IMR-90 (cell line): ENCODE results near the gene NKD1. TPM values are rescaled to one million over a fixed set of nuclear protein-coding genes. Genes with fewer than 3 reads are reported as not detected.

Experiments used
- ATAC-seq: fragments of 200-7000 bp; cut with Tn5 transposase; 2 replicates; pipeline ENCODE4 v1.9.1; 2020; ENCODE audit warnings: low read depth, mild to moderate bottlenecking, moderate library complexity
- BruUV-seq: library from RNA; stranded (reverse); fragments of 400-500 nt; replicated peaks from 2 replicates; lab custom pipeline; 2021; lab: Mats Ljungman, UMichigan
- CTCF ChIA-PET: fragments of 300-600 bp; formaldehyde crosslinking; extraction: SDS; loops from one replicate; lab custom pipeline; 2021; ENCODE audit warnings: antibody characterized with exemption; lab: Yijun Ruan, JAX
- POLR2A ChIA-PET: fragments of 300-600 bp; sonication (Branson Sonifier 250); formaldehyde crosslinking; loops from one replicate; lab custom pipeline; 2022; ENCODE audit warnings: antibody characterized with exemption; ENCODE audit not compliant: unreplicated experiment; lab: Charles Lee
- DNase-seq: peaks from one replicate; pipeline ENCODE4 v3.0.0; 2013
- H2AFZ ChIP-seq: replicated peaks from 2 replicates; pipeline ENCODE3; 2013; ENCODE audit warnings: low read length, mild to moderate bottlenecking; ENCODE audit not compliant: poor library complexity
- H2AK5ac ChIP-seq: 2 replicates; pipeline ENCODE4 v1.6.1; 2013; ENCODE audit warnings: low read depth, low read length, inconsistent platforms
- H2AK9ac ChIP-seq: replicated peaks from 2 replicates; pipeline ENCODE3; 2013; ENCODE audit warnings: mild to moderate bottlenecking, low read depth, low read length, moderate library complexity; ENCODE audit not compliant: poor library complexity
- H2BK120ac ChIP-seq: 2 replicates; pipeline ENCODE4 v1.6.1; 2013; ENCODE audit warnings: low read depth, low read length, inconsistent platforms
- H2BK15ac ChIP-seq: 3 replicates; pipeline ENCODE4 v1.6.1; 2013; ENCODE audit warnings: low read depth, low read length, inconsistent platforms
- H2BK20ac ChIP-seq: 2 replicates; pipeline ENCODE4 v1.6.1; 2013; ENCODE audit warnings: low read depth, mild to moderate bottlenecking, inconsistent platforms, low read length, moderate library complexity
- H2BK5ac ChIP-seq: 2 replicates; pipeline ENCODE4 v1.6.1; 2013; ENCODE audit warnings: mild to moderate bottlenecking, low read depth, low read length, inconsistent platforms; ENCODE audit not compliant: poor library complexity, severe bottlenecking
- H3K14ac ChIP-seq: replicated peaks from 2 replicates; pipeline ENCODE4 v1.6.1; 2013; ENCODE audit warnings: low read depth, low read length, inconsistent platforms
- H3K18ac ChIP-seq: 2 replicates; pipeline ENCODE4 v1.6.1; 2013; ENCODE audit warnings: low read depth, low read length, control low read depth
- H3K23ac ChIP-seq: 2 replicates; pipeline ENCODE4 v1.6.1; 2013; ENCODE audit warnings: low read depth, low read length, inconsistent platforms
- H3K27ac ChIP-seq: 2 replicates; pipeline ENCODE4 v1.5.1; 2013; ENCODE audit warnings: mild to moderate bottlenecking, control low read depth, low read length; ENCODE audit not compliant: insufficient read depth
- H3K27me3 ChIP-seq: 2 replicates; pipeline ENCODE4 v1.6.1; 2013; ENCODE audit warnings: low read length; ENCODE audit not compliant: control insufficient read depth, insufficient read depth
- H3K36me3 ChIP-seq: 2 replicates; pipeline ENCODE4 v1.6.1; 2013; ENCODE audit warnings: low read length, mixed read lengths; ENCODE audit not compliant: control insufficient read depth, insufficient read depth
- H3K4ac ChIP-seq: 2 replicates; pipeline ENCODE4 v1.6.1; 2013; ENCODE audit warnings: low read depth, low read length, inconsistent platforms
- H3K4me1 ChIP-seq: 2 replicates; pipeline ENCODE4 v1.6.1; 2013; ENCODE audit warnings: low read length, mixed read lengths; ENCODE audit not compliant: control insufficient read depth, insufficient read depth
- H3K4me2 ChIP-seq: 2 replicates; pipeline ENCODE4 v1.6.1; 2013; ENCODE audit warnings: low read depth, mild to moderate bottlenecking, control low read depth, low read length, moderate library complexity
- H3K4me3 ChIP-seq: 2 replicates; pipeline ENCODE4 v1.5.1; 2013; ENCODE audit warnings: low read depth, mild to moderate bottlenecking, control low read depth, low read length, moderate library complexity; ENCODE audit not compliant: insufficient read depth
- H3K56ac ChIP-seq: 2 replicates; pipeline ENCODE4 v1.6.1; 2013; ENCODE audit warnings: low read length, inconsistent platforms; ENCODE audit not compliant: insufficient read depth; ENCODE audit errors: extremely low read depth
- H3K79me1 ChIP-seq, 2 experiments: 2 replicates each; pipeline ENCODE4 v1.6.1; 2013; ENCODE audit warnings: low read length in 2 of 2, inconsistent platforms in 1 of 2, low read depth in 1 of 2
- H3K9ac ChIP-seq: 2 replicates; pipeline ENCODE4 v1.6.1; 2013; ENCODE audit warnings: low read depth, low read length, control low read depth
- H3K9me1 ChIP-seq: 2 replicates; pipeline ENCODE4 v1.6.1; 2013; ENCODE audit warnings: low read length, inconsistent platforms; ENCODE audit not compliant: insufficient read depth
- H3K9me3 ChIP-seq: 2 replicates; pipeline ENCODE4 v1.6.1; 2013; ENCODE audit warnings: low read length; ENCODE audit not compliant: control insufficient read depth, insufficient read depth
- H4K20me1 ChIP-seq: 2 replicates; pipeline ENCODE4 v1.6.1; 2013; ENCODE audit warnings: low read length, inconsistent platforms; ENCODE audit not compliant: insufficient read depth
- H4K5ac ChIP-seq: 2 replicates; pipeline ENCODE4 v1.6.1; 2013; ENCODE audit warnings: mild to moderate bottlenecking, low read depth, low read length, control low read depth
- H4K8ac ChIP-seq, 2 experiments: 2 replicates each; pipeline ENCODE4 v1.6.1; 2013; ENCODE audit warnings: low read depth in 2 of 2, low read length in 2 of 2, control low read depth in 1 of 2, inconsistent platforms in 1 of 2
- H4K91ac ChIP-seq: 2 replicates; pipeline ENCODE4 v1.6.1; 2013; ENCODE audit warnings: low read depth, low read length, inconsistent platforms; ENCODE audit not compliant: insufficient read depth
- MAZ ChIP-seq: IDR thresholded peaks from 2 replicates; pipeline ENCODE4 v1.6.1; 2012; ENCODE audit warnings: low read depth, mild to moderate bottlenecking, low read length, improper control_type of control experiment, moderate library complexity, borderline replicate concordance
- USF2 ChIP-seq: fragments of 150-350 bp; IDR thresholded peaks from 2 replicates; pipeline ENCODE4 v1.6.1; 2017; ENCODE audit warnings: mild to moderate bottlenecking, antibody characterized with exemption, low read length, low read depth
- WGBS, 2 experiments: methylation state at CpG; one replicate each; pipeline versions ENCODE4 v1.1.5 to v1.1.7; 2013; ENCODE audit warnings: missing lambda C conversion rate in 2 of 2; ENCODE audit not compliant: insufficient read length in 1 of 2; ENCODE audit errors: extremely low coverage in 2 of 2; 5-methylcytosine and 5-hydroxymethylcytosine counted together
- dilution Hi-C: fragments of 300-500 bp; cut with HindIII; formaldehyde crosslinking; loops from one replicate; pipeline ENCODE4 v1.14.3; 2018; ENCODE audit warnings: low sequenced_read_pairs; ENCODE audit not compliant: unreplicated experiment
- in situ Hi-C: fragments of 300-500 bp; cut with MboI; formaldehyde crosslinking; loops from 3 replicates; pipeline ENCODE4 v1.14.3; 2019; ENCODE audit warnings: low sequenced_read_pairs, inconsistent platforms, mixed read lengths
- intact Hi-C: fragments of 100-400 bp; cut with micrococcal nuclease; formaldehyde crosslinking; loops from 2 replicates; pipeline ENCODE4 v1.10.0; 2022
- polyA plus RNA-seq, 3 experiments: library from polyadenylated mRNA; depleted of rRNA; stranded (reverse); fragments of >200 nt; gene quantifications; 2 replicates each; pipeline ENCODE4 v1.2.3, GENCODE V29; 2012; ENCODE audit warnings: low replicate concordance in 1 of 3
- total RNA-seq: library from RNA; depleted of rRNA; stranded (reverse); fragments of >200 nt; gene quantifications from 2 replicates; pipeline ENCODE4 v1.2.3, GENCODE V29; 2012

Gene NKD1
- total and polyA plus RNA-seq, 2 of the 4 experiments (the other 2 are of a cell fraction) = not detected

DNA sequence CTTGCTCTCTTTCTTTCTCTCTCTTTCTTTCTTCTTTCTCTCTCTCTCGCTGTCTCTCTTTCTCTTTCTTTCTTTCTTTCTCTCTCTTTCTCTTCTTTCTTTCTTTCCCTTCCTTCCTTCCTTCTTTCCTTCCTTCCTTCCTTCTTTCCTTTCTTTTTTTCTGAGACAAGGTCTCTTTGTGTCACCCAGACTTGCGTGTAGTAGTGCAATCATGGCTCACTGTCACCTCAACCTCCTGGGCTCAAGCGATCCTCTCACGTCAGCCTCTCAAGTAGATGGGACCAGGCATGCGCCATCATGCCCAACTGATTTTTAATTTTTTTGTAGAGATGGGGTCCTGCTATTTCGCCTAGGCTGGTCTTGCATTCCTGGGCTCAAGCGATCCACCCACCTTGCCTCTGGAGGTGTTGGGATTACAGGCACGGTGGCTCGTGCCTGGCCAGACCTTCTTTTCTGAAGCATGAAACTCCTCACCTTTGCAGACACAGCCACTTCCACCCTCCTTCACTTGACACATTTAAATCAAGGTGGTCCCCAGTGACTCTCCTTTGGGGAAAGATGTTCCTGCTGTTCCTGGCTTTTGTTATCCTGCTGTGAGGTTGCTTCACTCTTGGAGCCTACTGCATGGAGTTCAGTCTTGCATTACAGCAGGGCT, 26.8 kb upstream of the NKD1 start:
- no peak overlapping the region for H3K18ac ChIP-seq
- intact Hi-C loops = no loop called here
- in situ Hi-C loops = no loop called here
- H3K14ac ChIP-seq = no peak overlapping the region
- H3K27me3 ChIP-seq = no peaks in the 10 kb centered on the region
- TF ChIP-seq USF2 (no peak), MAZ (no peak)
- no peaks in the 10 kb centered on the region for H3K36me3 ChIP-seq
- H2BK5ac ChIP-seq = no peak overlapping the region
- H4K8ac ChIP-seq = no peak overlapping the region
- H2AK5ac ChIP-seq = no peak overlapping the region
- no peak overlapping the region for H3K4ac ChIP-seq
- ChIA-PET POLR2A (no interaction called here), CTCF (no interaction called here)
- no TSS peak for BruUV-seq
- H4K20me1 ChIP-seq = no peaks in the 10 kb centered on the region
- no peaks in the 10 kb centered on the region for H3K79me1 ChIP-seq
- no peaks in the 10 kb centered on the region for H3K9me1 ChIP-seq
- no peak overlapping the region for H2BK20ac ChIP-seq
- WGBS, 2 experiments = 90% methylated on average over 2 of the region's 9 CpGs; no CpG with 5 or more reads in 1 of the 2 experiments
- DNase-seq = no peak
- no peak overlapping the region for H3K9ac ChIP-seq
- no peak overlapping the region for H2BK15ac ChIP-seq
- dilution Hi-C loops = no loop called here
- no peak overlapping the region for H3K4me2 ChIP-seq
- H3K56ac ChIP-seq = no peak overlapping the region
- no peaks in the 10 kb centered on the region for H3K9me3 ChIP-seq
- no peak for ATAC-seq
- no peaks in the 10 kb centered on the region for H3K4me1 ChIP-seq
- no peak overlapping the region for H4K5ac ChIP-seq
- no peak overlapping the region for H2AFZ ChIP-seq
- no peak overlapping the region for H3K4me3 ChIP-seq
- no peak overlapping the region for H2BK120ac ChIP-seq
- no peak overlapping the region for H2AK9ac ChIP-seq
- H4K91ac ChIP-seq = no peak overlapping the region
- no peak overlapping the region for H3K27ac ChIP-seq
- no peak overlapping the region for H3K23ac ChIP-seq
